Mesothelial cell of epicardium (in vitro differentiated cells): ENCODE measurements around the gene C1orf198. TPM values are rescaled to one million over a fixed set of nuclear protein-coding genes. Genes with fewer than 3 reads are reported as not detected.
A peak's percentile ranks its signal among the peaks of the same experiment; 100 is the strongest.

ENCODE experiments used
- DNase-seq, 2 experiments: peaks; one replicate each; pipeline ENCODE4 v3.0.0; 2021; ENCODE audit warnings: low spot score in 2 of 2; ENCODE audit not compliant: unreplicated experiment in 2 of 2
- H3K27ac Mint-ChIP-seq: 2 replicates; pipeline ENCODE4 v1.8.0; 2021; ENCODE audit warnings: mixed read lengths
- H3K27me3 Mint-ChIP-seq: 2 replicates; pipeline ENCODE4 v1.8.0; 2021; ENCODE audit warnings: low read depth, mixed read lengths
- H3K36me3 Mint-ChIP-seq: 2 replicates; pipeline ENCODE4 v1.8.0; 2021; ENCODE audit warnings: mixed read lengths
- H3K4me1 Mint-ChIP-seq: 2 replicates; pipeline ENCODE4 v1.8.0; 2021; ENCODE audit warnings: mixed read lengths
- H3K4me3 Mint-ChIP-seq: 2 replicates; pipeline ENCODE4 v1.8.0; 2021; ENCODE audit warnings: mild to moderate bottlenecking, moderate library complexity, mixed read lengths
- H3K9me3 Mint-ChIP-seq: 2 replicates; pipeline ENCODE4 v1.8.0; 2021; ENCODE audit warnings: mixed read lengths
- total RNA-seq: library from RNA; stranded (reverse); gene quantifications from 3 replicates; pipeline ENCODE4 v1.2.1, GENCODE V29; 2021
- TF ChIP-seq, protein P1 (sequence below): fragments of 200-600 bp; sonication (generic); IDR thresholded peaks from one replicate; pipeline ENCODE4 v1.5.0; 2021; ENCODE audit warnings: antibody characterized with exemption; ENCODE audit not compliant: unreplicated experiment

C1orf198 gene
- total RNA-seq, 1 donor from 2014 or later, result 143 TPM

DNA sequence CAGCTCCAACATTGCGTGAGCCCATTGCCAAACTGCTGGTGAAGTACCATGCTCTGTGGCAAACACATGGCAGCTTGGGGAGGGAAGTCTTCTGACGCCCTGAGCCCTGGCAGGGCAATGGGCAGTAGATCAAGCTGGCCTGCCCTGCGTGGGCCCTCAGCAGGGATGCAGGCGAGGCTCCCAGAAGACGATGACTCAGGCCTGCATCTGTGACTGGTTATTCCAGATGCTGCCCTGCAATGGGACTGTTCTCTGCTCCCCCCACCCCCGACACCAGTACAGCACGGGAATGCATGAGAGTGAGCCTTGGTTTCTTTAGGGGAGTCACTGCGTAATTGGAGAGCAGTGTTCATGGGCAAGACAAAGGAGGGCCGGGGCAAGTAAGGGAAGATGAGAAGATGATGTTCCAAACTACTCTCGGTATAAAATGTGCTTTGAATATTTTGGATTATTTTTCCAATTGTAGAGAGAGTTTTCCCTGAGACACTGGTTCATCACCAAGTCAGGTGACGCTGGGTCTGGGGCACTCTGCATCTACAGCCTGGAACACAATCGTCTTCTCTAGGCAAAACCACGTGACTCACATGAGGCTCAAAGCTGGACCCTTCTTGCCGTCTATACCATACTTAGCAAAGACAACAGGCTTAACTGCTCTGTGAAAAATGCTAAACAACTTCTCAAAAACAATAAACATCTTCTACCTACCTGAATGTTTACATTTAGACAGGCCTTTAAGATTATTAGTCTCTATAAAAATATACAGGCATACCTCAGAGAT, 9.0 kb upstream of the C1orf198 start:
- TF ChIP-seq, protein P1, sequence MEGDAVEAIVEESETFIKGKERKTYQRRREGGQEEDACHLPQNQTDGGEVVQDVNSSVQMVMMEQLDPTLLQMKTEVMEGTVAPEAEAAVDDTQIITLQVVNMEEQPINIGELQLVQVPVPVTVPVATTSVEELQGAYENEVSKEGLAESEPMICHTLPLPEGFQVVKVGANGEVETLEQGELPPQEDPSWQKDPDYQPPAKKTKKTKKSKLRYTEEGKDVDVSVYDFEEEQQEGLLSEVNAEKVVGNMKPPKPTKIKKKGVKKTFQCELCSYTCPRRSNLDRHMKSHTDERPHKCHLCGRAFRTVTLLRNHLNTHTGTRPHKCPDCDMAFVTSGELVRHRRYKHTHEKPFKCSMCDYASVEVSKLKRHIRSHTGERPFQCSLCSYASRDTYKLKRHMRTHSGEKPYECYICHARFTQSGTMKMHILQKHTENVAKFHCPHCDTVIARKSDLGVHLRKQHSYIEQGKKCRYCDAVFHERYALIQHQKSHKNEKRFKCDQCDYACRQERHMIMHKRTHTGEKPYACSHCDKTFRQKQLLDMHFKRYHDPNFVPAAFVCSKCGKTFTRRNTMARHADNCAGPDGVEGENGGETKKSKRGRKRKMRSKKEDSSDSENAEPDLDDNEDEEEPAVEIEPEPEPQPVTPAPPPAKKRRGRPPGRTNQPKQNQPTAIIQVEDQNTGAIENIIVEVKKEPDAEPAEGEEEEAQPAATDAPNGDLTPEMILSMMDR, result no peak
- H3K36me3 Mint-ChIP-seq, result peaks cover 4% of the 10 kb centered on the region
- peak overlapping the region; percentile 61 for H3K27ac Mint-ChIP-seq
- H3K4me3 Mint-ChIP-seq, result no peak overlapping the region
- peaks cover 45% of the 10 kb centered on the region for H3K4me1 Mint-ChIP-seq
- no peaks in the 10 kb centered on the region for H3K9me3 Mint-ChIP-seq
- no peak for DNase-seq
- H3K27me3 Mint-ChIP-seq, result no peaks in the 10 kb centered on the region

- Mint-ChIP-seq H3K36me3 (peaks cover 4% of the 10 kb centered on the region), H3K4me1 (peaks cover 45% of the 10 kb centered on the region), H3K4me3 (no peak overlapping the region), H3K27me3 (no peaks in the 10 kb centered on the region), H3K9me3 (no peaks in the 10 kb centered on the region), H3K27ac (peak overlapping the region; percentile 61)
- TF ChIP-seq, protein P1, result no peak
- DNase-seq, result no peak
Observed at GRCh38 chr1:230876660-230877059, 8.3 kb upstream of the C1orf198 start.

- H3K4me1 Mint-ChIP-seq, result peaks cover 42% of the 10 kb centered on the region
- H3K27ac Mint-ChIP-seq, result no peak overlapping the region
- H3K9me3 Mint-ChIP-seq, result peaks cover 2% of the 10 kb centered on the region
- TF ChIP-seq, protein P1, result no peak
- no peaks in the 10 kb centered on the region for H3K27me3 Mint-ChIP-seq
- H3K4me3 Mint-ChIP-seq, result no peak overlapping the region
- no peak for DNase-seq
- peaks cover 4% of the 10 kb centered on the region for H3K36me3 Mint-ChIP-seq
Observed at GRCh38 chr1:230875370-230875769, 7.0 kb upstream of the C1orf198 start.

GRCh38 chr1:230870916-230871315, 2.6 kb upstream of the C1orf198 start:
- Mint-ChIP-seq H3K4me1 (peaks cover 34% of the 10 kb centered on the region), H3K9me3 (peaks cover 2% of the 10 kb centered on the region), H3K4me3 (no peak overlapping the region), H3K27ac (peak overlapping the region; percentile 100), H3K27me3 (no peaks in the 10 kb centered on the region), H3K36me3 (peaks cover 4% of the 10 kb centered on the region)
- DNase-seq, result no peak
- TF ChIP-seq, protein P1, result no peak

- DNase-seq, result no peak
- peak overlapping the region; percentile 80 for H3K4me3 Mint-ChIP-seq
- peaks cover 46% of the 10 kb centered on the region for H3K4me1 Mint-ChIP-seq
- TF ChIP-seq, protein P1, result no peak
- H3K27ac Mint-ChIP-seq, result peak overlapping the region; percentile 100
- no peaks in the 10 kb centered on the region for H3K27me3 Mint-ChIP-seq
- no peaks in the 10 kb centered on the region for H3K36me3 Mint-ChIP-seq
- H3K9me3 Mint-ChIP-seq, result peaks cover 2% of the 10 kb centered on the region
Observed at GRCh38 chr1:230869500-230869899, 1.2 kb upstream of the C1orf198 start.
